22Rv1 (cell line): ENCODE data around the gene FN3K.

Source experiments
- H3K27ac ChIP-seq: fragments of 450-650 bp; 2 replicates; pipeline ENCODE4 v1.5.1; 2017
- CTCF ChIP-seq: fragments of 450-650 bp; IDR thresholded peaks from 2 replicates; pipeline ENCODE4 v1.5.1; 2017; ENCODE audit warnings: mild to moderate bottlenecking
- ZFX ChIP-seq: fragments of 450-650 bp; IDR thresholded peaks from 2 replicates; pipeline ENCODE4 v1.6.1; 2017; ENCODE audit warnings: antibody characterized with exemption, borderline replicate concordance

The FN3K gene

GRCh38 chr17:82704886-82705285 lies 30.5 kb upstream of the FN3K start:
- TF ChIP-seq ZFX (no peak), CTCF (no peak)
- no peak overlapping the region for H3K27ac ChIP-seq

GRCh38 chr17:82705756-82706155 lies 29.7 kb upstream of the FN3K start:
- H3K27ac ChIP-seq = no peak overlapping the region
- no peak for TF ChIP-seq ZFX
- no peak for TF ChIP-seq CTCF

GRCh38 chr17:82709024-82709675 lies 26.3 kb upstream of the FN3K start:
- H3K27ac ChIP-seq = no peak overlapping the region
- TF ChIP-seq ZFX (no peak), CTCF (no peak)

GRCh38 chr17:82709676-82710498 lies 25.5 kb upstream of the FN3K start:
- TF ChIP-seq ZFX (no peak), CTCF (no peak)
- no peak overlapping the region for H3K27ac ChIP-seq

- H3K27ac ChIP-seq = no peak overlapping the region
- peak; percentile 17 for TF ChIP-seq CTCF
- TF ChIP-seq ZFX = no peak
These were observed 24.7 kb upstream of the FN3K start for GRCh38 chr17:82710499-82711232.

GRCh38 chr17:82713071-82713723 lies 22.2 kb upstream of the FN3K start:
- TF ChIP-seq ZFX = no peak
- no peak for TF ChIP-seq CTCF
- H3K27ac ChIP-seq = no peak overlapping the region
